ENCODE results near the gene PDP2. TPM values are rescaled to one million over a fixed set of nuclear protein-coding genes. Genes with fewer than 3 reads are reported as not detected.
"Not testable (repeated sequence)": the region's sequence is repeated elsewhere in the genome, so short reads cannot be mapped to it uniquely, and the experiment has no call there.

The PDP2 gene
- total and polyA plus RNA-seq, 4 donors = 11.4 to 14.4 (median 13.0) TPM

DNA sequence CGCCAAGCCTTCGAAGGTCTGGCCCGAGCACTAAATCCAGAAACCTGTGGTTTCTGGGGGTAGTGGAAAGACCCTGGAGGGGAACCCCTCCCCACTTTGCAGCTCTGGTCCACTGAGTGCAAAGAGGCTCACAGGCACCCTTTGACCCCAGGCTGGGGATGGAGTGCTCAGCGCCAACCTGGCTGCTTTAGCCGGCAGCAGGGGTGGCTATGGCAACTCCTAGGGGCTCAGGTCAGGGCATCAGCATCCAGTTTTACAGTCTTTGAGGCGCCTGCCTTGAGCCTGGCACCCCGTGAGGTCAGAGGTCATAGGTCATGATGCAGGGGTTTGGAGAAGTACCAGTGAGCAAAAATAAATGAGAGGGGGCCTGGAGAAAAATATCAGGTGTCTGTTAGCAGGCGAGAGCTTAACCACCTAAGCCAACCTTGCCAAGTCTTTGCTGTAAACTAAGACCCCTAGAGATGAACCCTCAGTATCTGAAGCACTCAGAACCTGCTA lies 18.2 kb upstream of the PDP2 start:
- peaks cover 11% of the 10 kb centered on the region for H3K4me1 ChIP-seq (ENCODE audit: control insufficient read depth, insufficient read depth, low read length)
- no peaks in the 10 kb centered on the region for H3K27me3 ChIP-seq (ENCODE audit: control insufficient read depth, insufficient read depth, low read length)
- H3K36me3 ChIP-seq (ENCODE audit: control insufficient read depth, insufficient read depth, low read length) = no peaks in the 10 kb centered on the region
- no peak overlapping the region for H3K4me3 ChIP-seq (ENCODE audit: low read depth, low read length)
- no peaks in the 10 kb centered on the region for H3K9me3 ChIP-seq (ENCODE audit: control insufficient read depth, insufficient read depth, low read length)
- 51% methylated on average over 4 of the region's 8 CpGs for WGBS (ENCODE audit: insufficient coverage)
- no peak for DNase-seq (ENCODE audit: low read depth in 4 of 6, low spot score in 6 of 6)
- no peak overlapping the region for H3K27ac ChIP-seq (ENCODE audit: low read depth, low read length)

DNA sequence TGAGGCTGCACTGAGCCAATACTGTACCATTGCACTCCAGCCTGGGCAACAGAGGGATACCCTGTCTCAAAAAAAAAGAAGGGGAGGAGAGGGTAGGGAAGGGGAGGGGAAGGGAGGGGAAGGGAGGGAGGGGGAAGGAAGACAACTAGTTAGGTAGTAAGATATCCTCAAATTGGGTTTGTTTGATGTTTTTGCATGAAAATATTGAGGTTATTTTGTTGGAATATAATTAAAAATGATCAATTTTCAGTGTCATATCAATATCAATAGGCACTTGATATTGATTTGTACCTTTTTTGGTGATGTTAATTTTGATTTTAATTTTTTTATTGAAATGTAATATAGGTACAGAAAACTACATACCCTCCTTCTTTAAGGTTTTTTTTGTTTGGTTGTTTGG lies 16.6 kb upstream of the PDP2 start:
- Histone ChIP-seq H3K27me3 (ENCODE audit: control insufficient read depth, insufficient read depth, low read length) (no peaks in the 10 kb centered on the region), H3K4me3 (ENCODE audit: low read depth, low read length) (no peak overlapping the region), H3K4me1 (ENCODE audit: control insufficient read depth, insufficient read depth, low read length) (peaks cover 14% of the 10 kb centered on the region), H3K9me3 (ENCODE audit: control insufficient read depth, insufficient read depth, low read length) (no peaks in the 10 kb centered on the region), H3K27ac (ENCODE audit: low read depth, low read length) (no peak overlapping the region), H3K36me3 (ENCODE audit: control insufficient read depth, insufficient read depth, low read length) (no peaks in the 10 kb centered on the region)
- DNase-seq (ENCODE audit: low read depth in 4 of 6, low spot score in 6 of 6) = no peak

DNA sequence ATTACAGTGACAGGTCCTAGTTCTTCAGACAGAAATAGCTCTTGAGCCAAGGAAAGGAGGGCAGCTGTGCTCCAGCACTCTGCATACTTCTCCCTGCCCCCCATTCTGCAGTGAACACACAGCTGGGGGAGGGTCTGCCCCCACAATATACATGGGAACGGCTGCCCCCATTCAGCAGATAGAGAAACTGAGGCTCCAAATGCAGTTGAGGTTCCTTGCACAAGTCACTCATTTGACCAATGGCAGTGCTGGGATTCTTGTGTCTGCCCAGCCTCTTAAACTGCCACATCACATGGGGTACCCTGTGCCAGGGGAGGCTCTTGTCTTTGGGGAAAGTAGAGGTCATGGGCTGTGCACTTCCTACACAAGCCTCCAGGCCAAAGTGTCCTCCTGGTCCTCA lies 10.9 kb upstream of the PDP2 start:
- Histone ChIP-seq H3K4me1 (ENCODE audit: control insufficient read depth, insufficient read depth, low read length) (peaks cover 12% of the 10 kb centered on the region), H3K9me3 (ENCODE audit: control insufficient read depth, insufficient read depth, low read length) (no peaks in the 10 kb centered on the region), H3K36me3 (ENCODE audit: control insufficient read depth, insufficient read depth, low read length) (no peaks in the 10 kb centered on the region), H3K4me3 (ENCODE audit: low read depth, low read length) (no peak overlapping the region), H3K27ac (ENCODE audit: low read depth, low read length) (no peak overlapping the region), H3K27me3 (ENCODE audit: control insufficient read depth, insufficient read depth, low read length) (no peaks in the 10 kb centered on the region)
- no peak for DNase-seq (ENCODE audit: low read depth in 4 of 6, low spot score in 6 of 6)
- WGBS (ENCODE audit: insufficient coverage) = 100% methylated on average over 1 of the region's 1 CpG

DNA sequence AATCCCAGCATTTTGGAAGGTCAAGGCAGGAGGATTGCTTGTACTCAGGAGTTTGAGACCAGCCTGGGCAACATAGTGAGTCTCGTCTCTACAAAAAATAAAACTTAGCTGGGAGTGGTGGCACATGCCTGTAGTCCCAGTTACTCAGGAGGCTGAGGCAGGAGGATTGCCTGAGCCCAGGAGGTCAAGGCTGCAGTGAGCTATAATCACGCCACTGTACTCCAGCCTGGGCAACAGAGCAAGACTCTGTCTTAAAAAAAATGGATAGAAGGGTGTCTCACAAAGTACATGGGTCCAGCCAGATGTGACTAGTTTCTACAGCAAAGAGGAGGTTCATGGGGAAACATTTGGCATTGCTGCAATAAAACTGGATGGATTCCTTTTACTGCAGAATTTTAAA lies 9.0 kb upstream of the PDP2 start:
- not testable (repeated sequence) for DNase-seq (ENCODE audit: low read depth in 4 of 6, low spot score in 6 of 6); H3K4me3 ChIP-seq (ENCODE audit: low read depth, low read length); H3K27ac ChIP-seq (ENCODE audit: low read depth, low read length); H3K27me3 ChIP-seq (ENCODE audit: control insufficient read depth, insufficient read depth, low read length); H3K36me3 ChIP-seq (ENCODE audit: control insufficient read depth, insufficient read depth, low read length); H3K9me3 ChIP-seq (ENCODE audit: control insufficient read depth, insufficient read depth, low read length)
- WGBS (ENCODE audit: insufficient coverage) = 94% methylated on average over 2 of the region's 2 CpGs
- H3K4me1 ChIP-seq (ENCODE audit: control insufficient read depth, insufficient read depth, low read length) = peaks cover 12% of the 10 kb centered on the region

DNA sequence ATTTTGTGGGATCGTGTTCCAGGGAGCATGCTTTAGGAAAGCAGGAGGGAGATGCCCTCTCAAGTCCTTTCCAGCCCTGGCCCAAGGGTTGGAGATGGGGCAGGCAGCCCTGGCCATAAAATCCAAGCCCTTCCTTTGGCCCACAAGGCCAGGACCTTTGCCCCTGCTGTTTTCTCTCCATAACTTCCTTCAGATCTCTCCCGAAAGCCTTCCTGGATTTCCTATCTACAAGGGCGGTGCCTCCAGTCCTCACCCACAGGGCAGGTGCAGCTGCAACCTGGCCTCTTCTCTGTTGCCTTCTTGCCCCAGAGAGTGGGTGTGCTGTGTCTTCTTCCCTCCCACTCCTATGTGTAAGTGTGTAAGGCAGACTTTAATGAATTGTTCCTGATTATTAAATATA lies 8.5 kb upstream of the PDP2 start:
- no peak overlapping the region for H3K4me3 ChIP-seq (ENCODE audit: low read depth, low read length)

DNA sequence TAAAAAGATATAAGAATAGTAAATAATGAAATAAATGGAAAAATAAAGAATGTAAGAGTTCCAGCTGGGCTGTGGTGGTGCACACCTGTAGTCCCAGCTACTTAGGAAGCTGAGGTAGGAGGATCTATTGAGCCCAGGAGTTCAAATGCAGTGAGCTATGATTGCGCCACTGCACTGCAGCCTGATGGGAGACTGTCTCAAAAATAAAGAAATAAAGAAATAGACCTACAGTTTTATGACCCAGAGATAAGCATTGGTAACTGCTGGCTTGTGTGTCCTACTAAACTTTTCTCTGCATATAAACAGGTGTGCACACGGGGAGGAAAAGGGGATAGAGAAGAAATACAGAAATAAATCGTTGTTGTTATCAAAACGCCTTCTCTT lies 7.8 kb upstream of the PDP2 start:
- Histone ChIP-seq H3K4me1 (ENCODE audit: control insufficient read depth, insufficient read depth, low read length) (peaks cover 12% of the 10 kb centered on the region), H3K27ac (ENCODE audit: low read depth, low read length) (no peak overlapping the region), H3K27me3 (ENCODE audit: control insufficient read depth, insufficient read depth, low read length) (no peaks in the 10 kb centered on the region), H3K4me3 (ENCODE audit: low read depth, low read length) (peak overlapping the region; percentile 45), H3K9me3 (ENCODE audit: control insufficient read depth, insufficient read depth, low read length) (no peaks in the 10 kb centered on the region), H3K36me3 (ENCODE audit: control insufficient read depth, insufficient read depth, low read length) (no peaks in the 10 kb centered on the region)
- DNase-seq (ENCODE audit: low read depth in 4 of 6, low spot score in 6 of 6) = no peak
- 50% methylated on average over 2 of the region's 4 CpGs for WGBS (ENCODE audit: insufficient coverage)

More for the DNA sequence above, 8.5 kb upstream of the PDP2 start:
- no peaks in the 10 kb centered on the region for H3K27me3 ChIP-seq (ENCODE audit: control insufficient read depth, insufficient read depth, low read length)
- no peaks in the 10 kb centered on the region for H3K36me3 ChIP-seq (ENCODE audit: control insufficient read depth, insufficient read depth, low read length)
- H3K9me3 ChIP-seq (ENCODE audit: control insufficient read depth, insufficient read depth, low read length) = no peaks in the 10 kb centered on the region
- peaks cover 12% of the 10 kb centered on the region for H3K4me1 ChIP-seq (ENCODE audit: control insufficient read depth, insufficient read depth, low read length)
- DNase-seq (ENCODE audit: low read depth in 4 of 6, low spot score in 6 of 6) = no peak
- H3K27ac ChIP-seq (ENCODE audit: low read depth, low read length) = no peak overlapping the region
- whole genome bisulfite sequencing (ENCODE audit: insufficient coverage) = 70% methylated on average over 2 of the region's 3 CpGs

DNA sequence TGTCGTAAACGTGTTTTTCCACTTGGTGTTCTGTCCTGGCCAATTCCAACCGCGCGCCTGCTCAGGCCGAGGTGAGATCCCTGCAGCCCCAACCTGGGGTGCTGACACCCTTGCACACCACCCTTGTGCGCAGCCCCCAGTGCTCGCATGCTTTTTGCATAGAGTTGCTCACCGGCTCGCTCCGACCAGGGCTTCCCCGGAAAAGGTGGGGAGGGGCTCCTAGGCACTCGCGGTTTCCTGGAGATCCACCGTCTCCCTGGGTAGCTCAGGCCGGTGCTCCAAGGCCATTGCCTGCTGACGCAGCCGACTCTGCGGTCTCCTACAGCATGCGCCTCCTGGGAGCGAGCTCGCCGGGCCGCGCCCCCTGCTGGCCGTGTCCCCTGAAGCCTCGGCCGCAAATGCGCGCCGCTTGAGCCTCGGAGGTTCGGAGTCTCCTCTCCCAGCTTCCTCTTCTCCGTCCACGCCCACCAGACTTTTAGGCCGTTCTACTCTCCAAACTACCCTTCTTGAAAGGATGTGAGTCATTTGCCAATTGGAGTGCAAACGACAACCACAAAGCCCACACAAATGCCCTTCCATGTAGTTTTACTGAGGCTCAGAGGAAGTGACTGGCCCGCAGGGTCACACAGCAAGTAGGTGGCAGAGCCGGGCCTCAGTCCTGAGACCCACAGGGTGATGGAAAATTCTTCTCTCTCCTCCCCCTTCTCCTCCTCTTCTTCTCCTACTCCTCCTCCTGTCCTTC lies 7.2 kb upstream of the PDP2 start:
- Histone ChIP-seq H3K9me3 (ENCODE audit: control insufficient read depth, insufficient read depth, low read length) (no peaks in the 10 kb centered on the region), H3K4me3 (ENCODE audit: low read depth, low read length) (peak overlapping the region; percentile 45), H3K36me3 (ENCODE audit: control insufficient read depth, insufficient read depth, low read length) (no peaks in the 10 kb centered on the region), H3K27ac (ENCODE audit: low read depth, low read length) (no peak overlapping the region), H3K4me1 (ENCODE audit: control insufficient read depth, insufficient read depth, low read length) (peaks cover 9% of the 10 kb centered on the region), H3K27me3 (ENCODE audit: control insufficient read depth, insufficient read depth, low read length) (no peaks in the 10 kb centered on the region)
- DNase-seq (ENCODE audit: low read depth in 4 of 6, low spot score in 6 of 6) = peak in 4 of 6 donors; percentile 43 to 91 (median 76)
- 3% methylated on average over 30 of the region's 39 CpGs for WGBS (ENCODE audit: insufficient coverage)

DNA sequence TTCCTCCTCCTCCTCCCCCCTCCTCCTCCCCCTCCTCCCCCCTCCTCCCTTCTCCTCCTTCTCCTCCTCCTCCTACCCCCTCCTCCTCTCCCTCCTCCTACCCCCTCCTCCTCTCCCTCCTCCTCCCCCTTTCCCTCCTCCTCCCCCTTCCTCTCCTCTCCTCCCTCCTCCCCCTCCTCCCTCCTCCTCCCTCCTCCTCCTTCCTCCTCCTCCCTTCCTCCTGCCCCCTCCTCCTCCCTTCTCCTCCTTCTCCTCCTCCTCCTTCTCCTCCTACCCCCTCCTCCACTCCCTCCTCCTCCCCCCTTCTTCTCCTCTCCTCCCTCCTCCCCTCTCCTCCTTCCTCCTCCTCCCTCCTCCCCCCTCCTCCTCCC lies 6.6 kb upstream of the PDP2 start:
- H3K27ac ChIP-seq (ENCODE audit: low read depth, low read length) = no peak overlapping the region

DNA sequence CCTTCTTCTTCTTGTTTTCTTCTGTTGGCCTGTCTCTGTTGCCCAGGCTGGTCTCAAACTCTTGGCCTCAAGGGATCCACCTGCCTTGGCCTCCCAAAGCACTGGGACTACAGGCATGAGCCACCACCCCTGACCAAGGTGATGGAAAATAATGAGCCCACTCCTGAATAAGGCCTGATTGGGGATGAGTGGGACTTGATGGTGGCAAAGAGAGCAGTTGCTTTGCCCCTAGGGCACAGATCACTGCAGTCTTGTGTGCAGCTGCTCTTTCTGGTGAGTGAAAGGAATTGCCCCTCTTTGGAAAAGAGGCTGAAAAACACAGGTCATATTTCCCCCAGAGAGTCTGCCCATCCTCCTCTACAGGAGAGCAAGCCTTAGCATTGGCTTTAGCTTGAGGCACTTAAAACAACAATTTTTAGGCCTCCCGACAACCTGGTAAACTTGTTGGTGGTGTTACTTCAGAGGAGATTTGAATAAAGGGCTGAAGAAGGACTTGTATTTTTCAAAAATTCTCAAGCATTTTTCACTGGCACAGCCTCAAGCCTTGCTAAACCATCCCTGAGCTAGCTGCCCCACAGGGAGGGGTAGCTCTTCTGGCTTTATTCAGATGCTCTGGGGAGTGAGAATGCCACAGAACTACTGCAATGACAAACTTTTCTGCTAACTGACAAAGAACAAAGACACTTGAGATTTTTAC lies 6.1 kb upstream of the PDP2 start:
- no peaks in the 10 kb centered on the region for H3K27me3 ChIP-seq (ENCODE audit: control insufficient read depth, insufficient read depth, low read length)
- no CpG with 5 or more reads among the region's 1 CpG for WGBS (ENCODE audit: insufficient coverage)
- no peak for DNase-seq (ENCODE audit: low read depth in 4 of 6, low spot score in 6 of 6)
- no peak overlapping the region for H3K4me3 ChIP-seq (ENCODE audit: low read depth, low read length)
- H3K27ac ChIP-seq (ENCODE audit: low read depth, low read length) = no peak overlapping the region
- H3K4me1 ChIP-seq (ENCODE audit: control insufficient read depth, insufficient read depth, low read length) = peaks cover 9% of the 10 kb centered on the region
- H3K9me3 ChIP-seq (ENCODE audit: control insufficient read depth, insufficient read depth, low read length) = no peaks in the 10 kb centered on the region
- no peaks in the 10 kb centered on the region for H3K36me3 ChIP-seq (ENCODE audit: control insufficient read depth, insufficient read depth, low read length)

More for the DNA sequence above, 6.6 kb upstream of the PDP2 start:
- H3K36me3 ChIP-seq (ENCODE audit: control insufficient read depth, insufficient read depth, low read length) = no peaks in the 10 kb centered on the region
- no peak for DNase-seq (ENCODE audit: low read depth in 4 of 6, low spot score in 6 of 6)
- no peaks in the 10 kb centered on the region for H3K27me3 ChIP-seq (ENCODE audit: control insufficient read depth, insufficient read depth, low read length)
- no peaks in the 10 kb centered on the region for H3K9me3 ChIP-seq (ENCODE audit: control insufficient read depth, insufficient read depth, low read length)
- H3K4me1 ChIP-seq (ENCODE audit: control insufficient read depth, insufficient read depth, low read length) = peaks cover 9% of the 10 kb centered on the region
- H3K4me3 ChIP-seq (ENCODE audit: low read depth, low read length) = no peak overlapping the region

DNA sequence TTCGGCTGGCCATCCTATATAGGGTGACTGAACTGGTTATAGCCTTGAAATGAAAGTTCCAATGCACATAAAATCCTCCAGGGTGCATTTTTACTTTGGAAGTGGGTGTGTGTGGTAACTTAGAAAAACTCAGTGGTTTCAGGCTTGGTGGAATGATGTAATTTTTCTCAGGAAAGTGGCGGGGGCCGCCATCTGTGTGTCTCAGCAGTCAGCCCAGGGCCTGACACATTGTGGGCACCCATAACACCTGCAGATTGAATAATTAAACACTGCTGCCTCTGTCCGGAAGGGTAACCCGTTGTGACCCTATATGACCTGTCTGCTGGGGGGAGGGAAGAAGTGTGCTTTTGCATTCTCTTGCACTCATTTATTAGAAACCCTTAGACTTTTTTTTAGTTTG lies 2.2 kb upstream of the PDP2 start:
- no peak for DNase-seq (ENCODE audit: low read depth in 4 of 6, low spot score in 6 of 6)
- no peak overlapping the region for H3K4me3 ChIP-seq (ENCODE audit: low read depth, low read length)
- H3K27ac ChIP-seq (ENCODE audit: low read depth, low read length) = no peak overlapping the region
- H3K4me1 ChIP-seq (ENCODE audit: control insufficient read depth, insufficient read depth, low read length) = peaks cover 17% of the 10 kb centered on the region
- no peaks in the 10 kb centered on the region for H3K9me3 ChIP-seq (ENCODE audit: control insufficient read depth, insufficient read depth, low read length)
- H3K27me3 ChIP-seq (ENCODE audit: control insufficient read depth, insufficient read depth, low read length) = no peaks in the 10 kb centered on the region
- 90% methylated on average over 1 of the region's 5 CpGs for WGBS (ENCODE audit: insufficient coverage)
- no peaks in the 10 kb centered on the region for H3K36me3 ChIP-seq (ENCODE audit: control insufficient read depth, insufficient read depth, low read length)

Data from spinal cord (tissue), 10 donors.